Breast epithelium (tissue), 4 donors: ENCODE measurements around the gene BAIAP2L2. TPM values are rescaled to one million over a fixed set of nuclear protein-coding genes. Genes with fewer than 3 reads are reported as not detected.

ENCODE experiments used
- DNase-seq, 2 donors: peaks; one replicate each; pipeline ENCODE4 v3.0.0-alpha.2; 2019; ENCODE audit warnings: low spot score in 2 of 2
- H3K27ac ChIP-seq, 2 donors: fragments of 200-600 bp; sonication (generic) in 1 of 2; one replicate each; pipeline ENCODE4 v1.5.1; 2016 to 2019; ENCODE audit warnings: mild to moderate bottlenecking in 1 of 2
- H3K27me3 ChIP-seq, 2 donors: fragments of 200-600 bp; sonication (generic) in 1 of 2; one replicate each; pipeline versions ENCODE4 v1.5.1 to v1.6.0; 2017 to 2019; ENCODE audit warnings: control low read depth in 1 of 2, mild to moderate bottlenecking in 1 of 2
- H3K36me3 ChIP-seq: fragments of 200-600 bp; one replicate; pipeline ENCODE4 v1.5.1; 2019
- H3K4me1 ChIP-seq, 2 donors: fragments of 200-600 bp; sonication (generic); one replicate each; pipeline ENCODE4 v1.5.1; 2016 to 2019; ENCODE audit warnings: control low read depth in 1 of 2
- H3K4me3 ChIP-seq, 3 donors: fragments of 200-600 bp; sonication (generic); 1 replicate in 2 of 3; 2 replicates in 1 of 3; pipeline ENCODE4 v1.5.1; 2016 to 2019; ENCODE audit warnings: mild to moderate bottlenecking in 3 of 3, moderate library complexity in 2 of 3
- H3K9me3 ChIP-seq, 2 donors: fragments of 200-600 bp; sonication (generic) in 1 of 2; one replicate each; pipeline ENCODE4 v1.5.1; 2016 to 2019; ENCODE audit warnings: control low read depth in 1 of 2
- POLR2A ChIP-seq: fragments of 450-650 bp; IDR thresholded peaks from one replicate; pipeline ENCODE4 v1.6.1; 2016; ENCODE audit warnings: antibody characterized with exemption, mild to moderate bottlenecking, moderate library complexity
- POLR2AphosphoS5 ChIP-seq, 3 donors: sonication (generic); formaldehyde crosslinking; IDR thresholded peaks; one replicate each; pipeline ENCODE4 v1.6.1; 2017; ENCODE audit warnings: antibody characterized with exemption in 3 of 3
- intact Hi-C: fragments of 100-400 bp; cut with DNase I; formaldehyde crosslinking; loops from one replicate; pipeline ENCODE4 v1.15.1; 2023; ENCODE audit warnings: low total_unique reads
- total RNA-seq, 3 donors: library from RNA; depleted of rRNA; stranded (reverse); fragments of >200 nt; gene quantifications; one replicate each; pipeline ENCODE4 v1.1.0, GENCODE V29; 2016
- TF ChIP-seq, protein P1 (sequence below), 3 donors: fragments of 450-650 bp; IDR thresholded peaks; one replicate each; pipeline ENCODE4 v1.5.1; 2016 to 2017; ENCODE audit warnings: antibody characterized with exemption in 3 of 3, mild to moderate bottlenecking in 3 of 3, moderate library complexity in 3 of 3

The BAIAP2L2 gene
- total RNA-seq, 3 donors from 2014 or later, result 0.80 to 1.3 (median 1.0) TPM

DNA sequence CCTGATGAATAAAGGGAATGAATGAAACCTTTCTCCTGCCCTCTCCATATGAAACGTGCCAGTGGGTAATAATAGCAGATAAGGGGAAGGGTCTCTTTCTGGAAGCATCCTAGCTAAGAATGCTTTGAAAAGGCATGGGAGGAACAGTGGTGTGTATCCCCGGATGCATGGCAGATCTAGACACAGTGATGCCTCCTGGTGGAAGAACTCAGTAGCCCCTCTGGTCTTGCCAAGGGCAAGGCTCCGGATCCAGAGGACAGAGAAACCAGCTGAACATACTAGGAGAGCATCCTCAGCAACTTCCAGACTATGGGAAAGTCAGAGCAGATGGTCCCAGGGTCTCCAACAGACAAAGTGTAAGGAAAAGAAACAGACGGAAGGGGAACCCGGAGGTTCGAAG lies 6.4 kb downstream of the BAIAP2L2 start:
- H3K36me3 ChIP-seq, result no peaks in the 10 kb centered on the region
- DNase-seq, result no peak
- TF ChIP-seq POLR2A (no peak), POLR2AphosphoS5 (IDR thresholded peaks at IDR 0.05) (no peak)
- TF ChIP-seq, protein P1, sequence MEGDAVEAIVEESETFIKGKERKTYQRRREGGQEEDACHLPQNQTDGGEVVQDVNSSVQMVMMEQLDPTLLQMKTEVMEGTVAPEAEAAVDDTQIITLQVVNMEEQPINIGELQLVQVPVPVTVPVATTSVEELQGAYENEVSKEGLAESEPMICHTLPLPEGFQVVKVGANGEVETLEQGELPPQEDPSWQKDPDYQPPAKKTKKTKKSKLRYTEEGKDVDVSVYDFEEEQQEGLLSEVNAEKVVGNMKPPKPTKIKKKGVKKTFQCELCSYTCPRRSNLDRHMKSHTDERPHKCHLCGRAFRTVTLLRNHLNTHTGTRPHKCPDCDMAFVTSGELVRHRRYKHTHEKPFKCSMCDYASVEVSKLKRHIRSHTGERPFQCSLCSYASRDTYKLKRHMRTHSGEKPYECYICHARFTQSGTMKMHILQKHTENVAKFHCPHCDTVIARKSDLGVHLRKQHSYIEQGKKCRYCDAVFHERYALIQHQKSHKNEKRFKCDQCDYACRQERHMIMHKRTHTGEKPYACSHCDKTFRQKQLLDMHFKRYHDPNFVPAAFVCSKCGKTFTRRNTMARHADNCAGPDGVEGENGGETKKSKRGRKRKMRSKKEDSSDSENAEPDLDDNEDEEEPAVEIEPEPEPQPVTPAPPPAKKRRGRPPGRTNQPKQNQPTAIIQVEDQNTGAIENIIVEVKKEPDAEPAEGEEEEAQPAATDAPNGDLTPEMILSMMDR (IDR thresholded peaks at IDR 0.05), result no peak
- H3K9me3 ChIP-seq, result no peaks in the 10 kb centered on the region
- H3K27me3 ChIP-seq, result no peaks in the 10 kb centered on the region
- intact Hi-C loops, result no loop called here
- H3K4me3 ChIP-seq, result no peak overlapping the region
- no peak overlapping the region for H3K27ac ChIP-seq
- no peaks in the 10 kb centered on the region for H3K4me1 ChIP-seq

DNA sequence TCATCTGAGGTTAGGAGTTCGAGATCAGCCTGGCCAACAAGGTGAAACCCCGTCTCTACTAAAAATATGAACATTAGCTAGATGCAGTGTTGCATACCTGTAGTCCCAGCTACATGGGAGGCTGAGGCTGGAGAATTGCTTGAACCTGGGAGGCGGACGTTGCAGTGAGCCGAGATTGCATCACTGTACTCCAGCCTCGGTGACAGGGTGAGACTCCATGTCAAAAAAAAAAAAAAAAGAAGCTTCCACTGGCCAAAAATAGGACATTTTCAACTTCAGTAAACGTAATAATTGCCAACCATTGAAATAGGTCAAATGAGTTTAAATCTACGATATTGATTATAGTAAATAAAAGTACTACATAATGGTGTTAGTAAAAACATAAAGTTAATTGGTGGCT lies 6.8 kb downstream of the BAIAP2L2 start:
- Histone ChIP-seq H3K27ac (no peak overlapping the region), H3K4me1 (no peaks in the 10 kb centered on the region), H3K27me3 (no peaks in the 10 kb centered on the region), H3K4me3 (no peak overlapping the region), H3K36me3 (no peaks in the 10 kb centered on the region), H3K9me3 (no peaks in the 10 kb centered on the region)
- TF ChIP-seq POLR2AphosphoS5 (IDR thresholded peaks at IDR 0.05), result no peak
- TF ChIP-seq POLR2A, result no peak
- TF ChIP-seq, protein P1 (IDR thresholded peaks at IDR 0.05), result no peak
- no peak for DNase-seq
- intact Hi-C loops, result no loop called here

DNA sequence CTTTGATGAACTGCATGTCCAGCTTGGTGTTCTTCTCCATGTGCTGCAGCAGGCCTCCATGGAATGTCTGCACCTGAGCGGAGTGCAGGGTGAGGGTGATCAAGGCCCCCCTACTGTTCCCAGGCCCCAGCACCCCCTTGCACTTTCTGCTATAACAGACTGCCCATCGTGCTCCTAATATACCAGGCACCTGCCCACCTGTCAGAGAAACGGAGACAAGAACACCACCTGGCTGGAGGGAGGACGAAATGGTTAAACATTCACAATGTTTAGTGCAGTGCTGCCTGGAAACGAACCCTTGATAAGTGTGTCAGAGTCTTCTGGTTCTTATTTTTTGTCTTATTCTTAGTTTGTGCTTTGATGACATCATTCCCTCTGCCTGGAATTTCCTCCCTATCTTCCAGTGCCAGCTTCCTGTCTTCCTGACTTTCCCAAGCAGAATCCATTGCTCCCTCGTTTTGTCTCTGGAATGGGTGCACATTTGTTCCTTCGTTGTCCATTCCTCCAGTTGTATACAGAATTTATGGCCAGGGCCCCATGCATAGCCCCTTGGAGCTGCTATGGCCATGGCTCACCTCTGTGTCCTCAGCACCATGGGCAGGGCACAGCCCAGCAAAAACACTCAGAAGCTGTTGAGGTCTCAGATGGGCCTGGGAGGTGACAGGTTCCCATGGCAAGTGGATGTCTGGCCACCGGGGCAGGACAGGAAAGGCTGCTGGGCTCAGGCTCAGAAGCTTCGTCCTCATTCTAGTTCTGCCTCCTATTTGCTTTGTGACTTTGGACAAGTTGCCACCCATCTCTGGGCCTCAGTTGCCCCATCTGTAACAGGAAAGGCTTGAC lies 11.9 kb downstream of the BAIAP2L2 start:
- Histone ChIP-seq H3K27me3 (no peaks in the 10 kb centered on the region), H3K27ac (peak overlapping the region in 1 of 2 donors; percentile 16), H3K36me3 (no peaks in the 10 kb centered on the region), H3K4me1 (no peaks in the 10 kb centered on the region), H3K4me3 (no peak overlapping the region), H3K9me3 (no peaks in the 10 kb centered on the region)
- TF ChIP-seq, protein P1 (IDR thresholded peaks at IDR 0.05), result no peak
- TF ChIP-seq POLR2AphosphoS5 (IDR thresholded peaks at IDR 0.05), result no peak
- TF ChIP-seq POLR2A, result no peak
- intact Hi-C loops, result no loop called here
- DNase-seq, result no peak

DNA sequence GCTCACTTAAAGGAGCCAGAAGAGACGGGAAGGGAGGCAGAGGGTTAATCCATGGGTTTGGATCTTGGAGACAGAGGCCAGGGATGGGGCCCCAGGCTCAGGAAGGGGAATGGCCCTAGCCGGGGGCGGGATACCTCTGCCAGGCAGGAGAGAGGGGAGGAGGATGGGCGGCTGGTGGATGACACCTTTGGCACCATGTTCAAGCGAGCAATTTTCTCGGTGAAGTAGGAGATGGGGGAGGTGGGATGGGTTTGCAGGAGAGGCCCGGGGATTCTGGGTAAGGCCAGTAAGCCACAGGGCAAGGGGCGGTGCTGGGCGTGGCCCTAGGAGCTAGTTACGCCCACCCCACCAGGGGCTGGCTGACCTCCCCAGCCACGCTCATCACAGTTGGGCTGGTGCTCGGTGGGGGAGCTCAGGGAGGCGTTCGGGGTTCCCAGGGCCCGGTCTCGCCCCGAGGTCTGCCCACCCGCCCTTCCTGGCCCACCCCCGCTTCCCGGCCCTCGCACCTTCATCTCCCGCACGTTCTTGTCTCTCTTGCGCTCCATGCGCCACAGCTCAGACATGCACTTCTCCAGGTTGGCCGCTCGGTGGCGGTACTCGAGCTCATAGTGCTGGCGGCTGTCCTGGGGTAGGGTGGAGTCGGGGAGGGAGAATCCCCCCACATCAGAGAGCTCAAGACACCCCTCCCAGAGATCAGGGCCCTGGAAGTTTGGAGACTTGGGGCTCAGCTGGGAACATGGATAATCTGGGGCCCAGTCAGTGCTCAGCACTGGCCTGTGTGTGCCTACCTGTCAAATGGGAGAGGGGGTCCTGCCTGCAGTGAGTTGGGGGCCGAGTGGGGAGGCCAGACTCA lies 12.7 kb downstream of the BAIAP2L2 start:
- H3K4me3 ChIP-seq, result no peak overlapping the region
- no peaks in the 10 kb centered on the region for H3K9me3 ChIP-seq
- peak overlapping the region in 1 of 2 donors; percentile 16 for H3K27ac ChIP-seq
- intact Hi-C loops, result no loop called here
- no peak for TF ChIP-seq POLR2A
- TF ChIP-seq, protein P1 (IDR thresholded peaks at IDR 0.05), result no peak
- TF ChIP-seq POLR2AphosphoS5 (IDR thresholded peaks at IDR 0.05), result no peak
- no peaks in the 10 kb centered on the region for H3K27me3 ChIP-seq
- no peaks in the 10 kb centered on the region for H3K36me3 ChIP-seq
- H3K4me1 ChIP-seq, result no peaks in the 10 kb centered on the region
- DNase-seq, result no peak

DNA sequence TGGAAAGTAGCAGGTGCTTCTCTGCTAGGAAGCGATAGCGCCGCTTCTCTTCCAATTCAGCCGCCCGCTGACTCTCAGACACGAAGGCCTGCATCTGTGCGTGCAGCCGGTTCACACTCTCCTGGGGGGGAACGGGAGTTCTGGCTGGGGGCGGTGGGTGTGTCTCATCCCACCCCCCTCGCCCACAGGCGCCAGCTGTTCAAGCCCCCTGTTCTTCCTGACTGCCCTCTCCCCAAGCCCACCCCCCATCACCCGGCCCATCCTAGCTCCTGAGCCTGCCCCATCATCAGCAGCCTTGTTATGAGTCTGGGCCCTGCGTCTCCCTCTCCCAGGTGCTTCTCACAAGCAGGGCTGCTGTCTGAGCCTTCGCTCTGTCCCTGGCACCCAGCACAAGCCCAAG lies 13.4 kb downstream of the BAIAP2L2 start:
- no peak overlapping the region for H3K4me3 ChIP-seq
- no peaks in the 10 kb centered on the region for H3K9me3 ChIP-seq
- TF ChIP-seq, protein P1 (IDR thresholded peaks at IDR 0.05), result no peak
- no peak for TF ChIP-seq POLR2A
- TF ChIP-seq POLR2AphosphoS5 (IDR thresholded peaks at IDR 0.05), result no peak
- no peak overlapping the region for H3K27ac ChIP-seq
- no peaks in the 10 kb centered on the region for H3K4me1 ChIP-seq
- H3K36me3 ChIP-seq, result no peaks in the 10 kb centered on the region
- no peak for DNase-seq
- intact Hi-C loops, result no loop called here
- no peaks in the 10 kb centered on the region for H3K27me3 ChIP-seq
